T follicular helper cell (primary cell): ENCODE measurements around the gene CD274.

Experiments used
- DNase-seq: peaks from one replicate; pipeline ENCODE4 v3.0.0-alpha.2; 2020; ENCODE audit warnings: low read depth

The CD274 gene

GRCh38 chr9:5500441-5501235 is 50.3 kb downstream of the CD274 start:
- DNase-seq, result no peak

- no peak for DNase-seq
Measured at GRCh38 chr9:5502553-5502952, 52.2 kb downstream of the CD274 start.

- DNase-seq, result no peak
Measured at GRCh38 chr9:5509573-5509972, 59.2 kb downstream of the CD274 start.

GRCh38 chr9:5510360-5510931 is 60.1 kb downstream of the CD274 start, which contains the start of gene PDCD1LG2:
TSS of gene PDCD1LG2 (plus strand) at chr9:5510531. CDS start at chr9:5522547, 12,016 bp downstream.
- no peak for DNase-seq

- DNase-seq, result no peak
Measured at GRCh38 chr9:5510989-5511388, 60.6 kb downstream of the CD274 start.

- DNase-seq, result no peak
Measured at GRCh38 chr9:5511476-5511875, 61.1 kb downstream of the CD274 start.

GRCh38 chr9:5511935-5512580 is 61.7 kb downstream of the CD274 start:
- no peak for DNase-seq

- DNase-seq, result no peak
Measured at GRCh38 chr9:5512658-5513452, 62.5 kb downstream of the CD274 start.

- DNase-seq, result no peak
Measured at GRCh38 chr9:5513966-5514616, 63.7 kb downstream of the CD274 start.

GRCh38 chr9:5514617-5515260 is 64.4 kb downstream of the CD274 start:
- no peak for DNase-seq

GRCh38 chr9:5515261-5515650 is 64.9 kb downstream of the CD274 start:
- DNase-seq, result no peak

- no peak for DNase-seq
Measured at GRCh38 chr9:5516453-5517220, 66.3 kb downstream of the CD274 start.

GRCh38 chr9:5518171-5518936 is 68.0 kb downstream of the CD274 start:
- no peak for DNase-seq

- no peak for DNase-seq
Measured at GRCh38 chr9:5518937-5519319, 68.6 kb downstream of the CD274 start.
